ENCODE results near the gene IL17B.

DNA sequence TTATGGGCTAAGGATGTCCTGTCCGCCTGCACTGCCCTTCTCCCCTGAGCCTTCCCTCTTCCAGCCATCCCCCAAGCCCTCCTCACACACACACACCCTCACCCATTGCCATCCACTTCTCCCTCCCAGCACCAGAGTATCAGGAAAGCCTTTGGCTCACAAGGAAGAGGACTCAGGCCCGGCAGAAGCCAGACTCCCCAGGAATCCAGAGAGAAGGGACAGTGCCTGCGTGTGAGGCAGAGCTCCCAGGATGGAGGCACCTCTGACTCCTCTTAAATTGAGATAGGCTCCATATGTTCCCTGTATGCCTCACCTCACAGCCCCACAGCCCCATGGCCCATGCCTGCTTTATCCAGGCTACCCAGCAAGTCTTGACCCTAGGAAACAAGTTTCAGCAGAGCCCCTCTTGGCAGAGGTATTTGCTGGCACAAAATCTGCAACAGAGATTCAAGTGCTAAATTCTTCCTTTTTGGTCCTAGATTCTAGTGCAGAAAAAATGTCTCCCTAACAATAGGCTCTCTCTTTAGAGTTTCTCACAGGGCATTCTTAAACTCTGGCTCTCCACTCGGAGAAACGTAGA lies 761 bp downstream of the IL17B start:
- TF ChIP-seq, protein P1, sequence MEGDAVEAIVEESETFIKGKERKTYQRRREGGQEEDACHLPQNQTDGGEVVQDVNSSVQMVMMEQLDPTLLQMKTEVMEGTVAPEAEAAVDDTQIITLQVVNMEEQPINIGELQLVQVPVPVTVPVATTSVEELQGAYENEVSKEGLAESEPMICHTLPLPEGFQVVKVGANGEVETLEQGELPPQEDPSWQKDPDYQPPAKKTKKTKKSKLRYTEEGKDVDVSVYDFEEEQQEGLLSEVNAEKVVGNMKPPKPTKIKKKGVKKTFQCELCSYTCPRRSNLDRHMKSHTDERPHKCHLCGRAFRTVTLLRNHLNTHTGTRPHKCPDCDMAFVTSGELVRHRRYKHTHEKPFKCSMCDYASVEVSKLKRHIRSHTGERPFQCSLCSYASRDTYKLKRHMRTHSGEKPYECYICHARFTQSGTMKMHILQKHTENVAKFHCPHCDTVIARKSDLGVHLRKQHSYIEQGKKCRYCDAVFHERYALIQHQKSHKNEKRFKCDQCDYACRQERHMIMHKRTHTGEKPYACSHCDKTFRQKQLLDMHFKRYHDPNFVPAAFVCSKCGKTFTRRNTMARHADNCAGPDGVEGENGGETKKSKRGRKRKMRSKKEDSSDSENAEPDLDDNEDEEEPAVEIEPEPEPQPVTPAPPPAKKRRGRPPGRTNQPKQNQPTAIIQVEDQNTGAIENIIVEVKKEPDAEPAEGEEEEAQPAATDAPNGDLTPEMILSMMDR (IDR thresholded peaks at IDR 0.05 in 4 of 5, conservative IDR thresholded peaks at IDR 0.05 in 1 of 5): no peak
- TF ChIP-seq POLR2A (IDR thresholded peaks at IDR 0.05): no peak
